H1 (cell line): Measurements from ENCODE around the gene CCR1. TPM values are rescaled to one million over a fixed set of nuclear protein-coding genes. Genes with fewer than 3 reads are reported as not detected.

Experiments
- CTCF ChIA-PET: fragments of 300-600 bp; sonication (Branson Sonifier 250); formaldehyde crosslinking; loops from one replicate; lab custom pipeline; 2021; ENCODE audit not compliant: partially characterized antibody; lab: Charles Lee
- POLR2A ChIA-PET: fragments of 300-600 bp; sonication (Branson Sonifier 250); formaldehyde crosslinking; loops from one replicate; lab custom pipeline; 2021; ENCODE audit warnings: inconsistent platforms; ENCODE audit not compliant: partially characterized antibody; lab: Charles Lee
- DNase-seq, 2 experiments: peaks; one replicate each; pipeline versions ENCODE4 v3.0.0 to v3.0.0-alpha.2; 2010 to 2022; ENCODE audit warnings: low spot score in 2 of 2, low read depth in 1 of 2, mixed read lengths in 1 of 2
- FAIRE-seq: peaks from 2 replicates; lab custom pipeline; 2011; peaks lifted over from hg19 to GRCh38; lab: Jason Lieb, UNC
- H2AFZ ChIP-seq: 2 replicates; pipeline ENCODE4 v1.8.1; 2012; ENCODE audit warnings: low read length, inconsistent platforms
- H2AK5ac ChIP-seq: 2 replicates; pipeline ENCODE4 v1.6.1; 2013; ENCODE audit warnings: low read depth, low read length
- H2BK120ac ChIP-seq: replicated peaks from 2 replicates; pipeline ENCODE3; 2013; ENCODE audit warnings: low read depth, low read length, inconsistent platforms
- H2BK12ac ChIP-seq: 2 replicates; pipeline ENCODE4 v1.6.1; 2013; ENCODE audit warnings: low read depth, low read length
- H2BK15ac ChIP-seq: 2 replicates; pipeline ENCODE4 v1.6.1; 2013; ENCODE audit warnings: low read length
- H2BK20ac ChIP-seq: 2 replicates; pipeline ENCODE4 v1.6.1; 2013; ENCODE audit warnings: low read length
- H2BK5ac ChIP-seq: 2 replicates; pipeline ENCODE4 v1.6.1; 2013; ENCODE audit warnings: low read depth, low read length
- H3K14ac ChIP-seq: 2 replicates; pipeline ENCODE4 v1.6.1; 2013; ENCODE audit warnings: inconsistent platforms; ENCODE audit not compliant: insufficient read length
- H3K18ac ChIP-seq: 2 replicates; pipeline ENCODE4 v1.6.1; 2013; ENCODE audit warnings: low read length; ENCODE audit errors: extremely low read depth
- H3K23ac ChIP-seq: 2 replicates; pipeline ENCODE4 v1.6.1; 2013; ENCODE audit warnings: inconsistent platforms; ENCODE audit not compliant: insufficient read length
- H3K23me2 ChIP-seq: 2 replicates; pipeline ENCODE4 v1.6.1; 2013; ENCODE audit warnings: low read depth, low read length
- H3K27ac ChIP-seq: 2 replicates; pipeline ENCODE4 v1.6.1; 2011; ENCODE audit warnings: low read depth, low read length, inconsistent platforms
- H3K27me3 ChIP-seq, 4 experiments: replicated peaks in 1 of 4; 1 replicate in 1 of 4; 2 replicates in 3 of 4; pipeline versions ENCODE4 v1.6.1 to v1.8.1; 2011 to 2013; ENCODE audit warnings: low read length in 3 of 4, mild to moderate bottlenecking in 3 of 4, inconsistent platforms in 2 of 4, mixed read lengths in 2 of 4, moderate library complexity in 1 of 4; ENCODE audit not compliant: control insufficient read depth in 3 of 4, insufficient read depth in 3 of 4; ENCODE audit errors: extremely low read depth in 1 of 4
- H3K36me3 ChIP-seq, 4 experiments: 2 replicates each; pipeline versions ENCODE4 v1.6.1 to v1.8.1; 2011 to 2013; ENCODE audit warnings: mild to moderate bottlenecking in 4 of 4, low read length in 3 of 4, moderate library complexity in 2 of 4, control low read depth in 1 of 4, inconsistent platforms in 1 of 4; ENCODE audit not compliant: insufficient read depth in 4 of 4, control insufficient read depth in 2 of 4
- H3K4ac ChIP-seq: replicated peaks from 2 replicates; pipeline ENCODE3; 2013; ENCODE audit warnings: low read length, low read depth, mixed read lengths, inconsistent platforms; ENCODE audit not compliant: insufficient read length
- H3K4me1 ChIP-seq, 4 experiments: replicated peaks in 1 of 4; 1 replicate in 1 of 4; 2 replicates in 3 of 4; pipeline versions ENCODE4 v1.6.1 to v1.8.1; 2011 to 2013; ENCODE audit warnings: low read length in 3 of 4, inconsistent platforms in 2 of 4, mixed read lengths in 1 of 4; ENCODE audit not compliant: insufficient read depth in 4 of 4, control insufficient read depth in 3 of 4
- H3K4me2 ChIP-seq, 2 experiments: 2 replicates each; pipeline versions ENCODE4 v1.6.1 to v1.8.1; 2011 to 2013; ENCODE audit warnings: low read depth in 2 of 2, low read length in 2 of 2, control low read depth in 1 of 2, inconsistent platforms in 1 of 2, mild to moderate bottlenecking in 1 of 2; ENCODE audit not compliant: insufficient read depth in 1 of 2
- H3K4me3 ChIP-seq, 4 experiments: fragments of 200-600, 300-600 bp in 1 of 4; sonication (generic), shearing (Covaris generic), sonication (Bioruptor Twin) in 1 of 4; 2 replicates each; pipeline versions ENCODE4 v1.5.1 to v1.8.1; 2011 to 2016; ENCODE audit warnings: low read length in 4 of 4, low read depth in 3 of 4, control low read depth in 2 of 4, inconsistent platforms in 2 of 4, mild to moderate bottlenecking in 2 of 4, mixed read lengths in 1 of 4, moderate library complexity in 1 of 4; ENCODE audit not compliant: insufficient read depth in 2 of 4; ENCODE audit errors: extremely low read depth in 1 of 4
- H3K56ac ChIP-seq: replicated peaks from 2 replicates; pipeline ENCODE3; 2013; ENCODE audit warnings: low read depth, mild to moderate bottlenecking, mixed read lengths, low read length, inconsistent platforms; ENCODE audit not compliant: insufficient read length
- H3K79me1 ChIP-seq: 2 replicates; pipeline ENCODE4 v1.6.1; 2013; ENCODE audit warnings: low read depth, low read length, control low read depth
- H3K79me2 ChIP-seq, 2 experiments: 2 replicates each; pipeline versions ENCODE4 v1.6.1 to v1.8.1; 2012 to 2013; ENCODE audit warnings: low read length in 2 of 2, mild to moderate bottlenecking in 2 of 2, inconsistent platforms in 1 of 2; ENCODE audit not compliant: insufficient read depth in 2 of 2, control insufficient read depth in 1 of 2
- H3K9ac ChIP-seq, 4 experiments: replicated peaks in 1 of 4; 1 replicate in 1 of 4; 2 replicates in 3 of 4; pipeline versions ENCODE4 v1.6.1 to v1.8.1; 2011 to 2013; ENCODE audit warnings: low read depth in 3 of 4, low read length in 3 of 4, control low read depth in 2 of 4, mild to moderate bottlenecking in 2 of 4, moderate library complexity in 2 of 4, inconsistent platforms in 1 of 4; ENCODE audit errors: extremely low read depth in 1 of 4
- H3K9me3 ChIP-seq, 2 experiments: 2 replicates each; pipeline versions ENCODE4 v1.6.1 to v1.8.1; 2012 to 2013; ENCODE audit warnings: mild to moderate bottlenecking in 2 of 2, moderate library complexity in 2 of 2, control low read depth in 1 of 2, inconsistent platforms in 1 of 2, low read depth in 1 of 2, low read length in 1 of 2, mixed read lengths in 1 of 2; ENCODE audit not compliant: insufficient read depth in 2 of 2
- H4K20me1 ChIP-seq, 2 experiments: replicated peaks in 1 of 2; 2 replicates each; pipeline versions ENCODE3 to v1.8.1; 2011 to 2013; ENCODE audit warnings: inconsistent platforms in 2 of 2, low read length in 2 of 2, mild to moderate bottlenecking in 1 of 2; ENCODE audit not compliant: insufficient read depth in 2 of 2, control insufficient read depth in 1 of 2
- H4K5ac ChIP-seq: 2 replicates; pipeline ENCODE4 v1.6.1; 2013; ENCODE audit warnings: low read length, low read depth, mixed read lengths, inconsistent platforms; ENCODE audit not compliant: insufficient read length
- H4K8ac ChIP-seq: 2 replicates; pipeline ENCODE4 v1.8.0; 2013; ENCODE audit warnings: mild to moderate bottlenecking, moderate library complexity, low read length, inconsistent platforms; ENCODE audit not compliant: insufficient read depth; ENCODE audit errors: extremely low read depth
- H4K91ac ChIP-seq: replicated peaks from 2 replicates; pipeline ENCODE3; 2013; ENCODE audit warnings: low read length, mixed read lengths, inconsistent platforms; ENCODE audit not compliant: insufficient read length
- POU5F1 ChIP-seq: IDR thresholded peaks from 2 replicates; pipeline ENCODE4 v1.6.1; 2011; ENCODE audit warnings: low read depth, mild to moderate bottlenecking, low read length, moderate library complexity
- RAD21 ChIP-seq, 2 experiments: IDR thresholded peaks in 1 of 2; conservative IDR thresholded peaks in 1 of 2; 2 replicates each; pipeline ENCODE4 v1.6.1; 2011; ENCODE audit warnings: low read depth in 2 of 2, low read length in 2 of 2, improper control_type of control experiment in 1 of 2, inconsistent platforms in 1 of 2, mild to moderate bottlenecking in 1 of 2, moderate library complexity in 1 of 2
- WGBS, 2 experiments: shearing (Covaris generic) in 1 of 2; methylation state at CpG; one replicate each; pipeline versions ENCODE4 v1.1.6 to v1.1.7; 2013 to 2015; ENCODE audit warnings: low lambda C conversion rate in 2 of 2, mixed read lengths in 2 of 2, inconsistent platforms in 1 of 2, low coverage in 1 of 2, missing lambda C conversion rate in 1 of 2; ENCODE audit not compliant: insufficient replicate concordance in 2 of 2, insufficient coverage in 1 of 2, insufficient read length in 1 of 2; ENCODE audit errors: extremely low coverage in 1 of 2, missing lambda C conversion rate in 1 of 2; 5-methylcytosine and 5-hydroxymethylcytosine counted together
- long read RNA-seq, 2 experiments: library from RNA in 1 of 2; library from capped mRNA in 1 of 2; stranded (forward); transcript quantifications; one replicate each; pipeline ENCODE4 v2.0.0, GENCODE V29; 2021; ENCODE audit warnings: inconsistent platforms in 1 of 2
- polyA minus RNA-seq, 3 experiments: library from RNA; depleted of rRNA, polyadenylated mRNA; stranded (reverse); fragments of >200 nt; gene quantifications; 1 replicate in 2 of 3; 2 replicates in 1 of 3; pipeline ENCODE4 v1.2.3, GENCODE V29; 2011
- polyA plus RNA-seq, 7 experiments: library from polyadenylated mRNA; depleted of rRNA in 3 of 7; stranded (reverse) in 5 of 7; unstranded in 2 of 7; fragments of >200 nt in 5 of 7; fragments of 200-250 nt in 2 of 7; gene quantifications; 1 replicate in 5 of 7; 2 replicates in 1 of 7; 4 replicates in 1 of 7; pipeline versions ENCODE4 v1.2.1 to v1.2.3, GENCODE V29; 2011 to 2013; ENCODE audit warnings: missing spikeins in 2 of 7, mixed read lengths in 2 of 7
- total RNA-seq: library from RNA; stranded (reverse); fragmentation: NEBNext Ultra II Directional; extraction: Animal tissue kit (Norgen Biotek cat#: 25700); gene quantifications from 2 replicates; pipeline ENCODE4 v1.2.1, GENCODE V29; 2021
- TF ChIP-seq, protein P1 (sequence below), 3 experiments: IDR thresholded peaks; 1 replicate in 2 of 3; 2 replicates in 1 of 3; pipeline versions ENCODE4 v1.5.1 to v1.6.1; 2011; ENCODE audit warnings: low read length in 3 of 3, mild to moderate bottlenecking in 3 of 3, inconsistent platforms in 2 of 3, low read depth in 1 of 3, moderate library complexity in 1 of 3; ENCODE audit not compliant: insufficient read depth in 1 of 3; ENCODE audit errors: control extremely low read depth in 1 of 3

The CCR1 gene
- total RNA-seq (not detected in 2 replicates), polyA plus RNA-seq (2011; rRNA removed) (not detected in 2 replicates), polyA minus RNA-seq (2011; rRNA and poly(A)+ RNA removed) (0.09 TPM in 1 of 2 replicates, not detected in the other)
- polyA plus RNA-seq (2011; cell fraction: cytosol; rRNA removed), result not detected
- polyA plus RNA-seq (2011; cell fraction: nucleus; rRNA removed), result 0.03 TPM
- polyA plus RNA-seq (2012, experiment 1 of 2), result not detected in 4 replicates
- polyA plus RNA-seq (2012, experiment 2 of 2), result not detected
- polyA plus RNA-seq (2013, experiment 1 of 2), result 0.04 TPM
- 0.04 TPM for polyA plus RNA-seq (2013, experiment 2 of 2)
- not detected for polyA minus RNA-seq (2011; cell fraction: cytosol; rRNA and poly(A)+ RNA removed)
- not detected for polyA minus RNA-seq (2011; cell fraction: nucleus; rRNA and poly(A)+ RNA removed)
- long read RNA-seq, experiment 1, result 0 reads
- long read RNA-seq, experiment 2, result 0 reads

DNA sequence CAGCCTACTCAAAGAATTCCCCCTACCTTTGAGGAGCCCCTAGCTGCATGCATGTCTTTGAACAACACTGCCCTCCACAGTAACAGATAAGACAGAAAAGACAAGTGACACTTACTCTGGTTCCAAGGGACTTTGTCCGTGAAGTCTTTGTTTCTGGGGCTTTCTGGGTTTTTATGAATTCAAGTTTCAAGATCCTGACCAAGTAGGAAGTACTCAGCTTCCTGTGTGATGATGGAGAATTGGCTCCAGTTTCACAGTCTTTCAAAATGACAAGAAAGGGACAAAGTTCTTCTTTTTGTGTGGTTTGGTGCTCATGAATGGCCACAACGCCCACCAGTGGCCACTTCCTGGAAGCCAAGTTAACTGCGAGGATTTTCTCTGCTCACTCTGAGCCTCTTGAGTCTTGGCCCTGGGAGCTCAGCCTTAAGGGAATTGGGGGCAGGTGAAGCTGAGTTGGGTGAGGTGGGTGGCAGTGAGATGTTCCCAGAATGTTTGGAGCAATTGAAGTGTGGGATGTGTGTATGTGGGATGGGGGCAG is at the start of gene CCR1:
TSS of gene CCR1 (minus strand) at position 147 of the 538 bp plus-strand sequence. CDS start 4,000 bp downstream, outside the sequence.
- H3K4me3 ChIP-seq, result no peak within 1 kb of the TSS
- no peak within 1 kb of the TSS for H3K4ac ChIP-seq
- no peak within 1 kb of the TSS for H3K56ac ChIP-seq
- no peak within 1 kb of the TSS for H2BK120ac ChIP-seq
- no peak within 1 kb of the TSS for H2BK20ac ChIP-seq
- TF ChIP-seq, protein P1, sequence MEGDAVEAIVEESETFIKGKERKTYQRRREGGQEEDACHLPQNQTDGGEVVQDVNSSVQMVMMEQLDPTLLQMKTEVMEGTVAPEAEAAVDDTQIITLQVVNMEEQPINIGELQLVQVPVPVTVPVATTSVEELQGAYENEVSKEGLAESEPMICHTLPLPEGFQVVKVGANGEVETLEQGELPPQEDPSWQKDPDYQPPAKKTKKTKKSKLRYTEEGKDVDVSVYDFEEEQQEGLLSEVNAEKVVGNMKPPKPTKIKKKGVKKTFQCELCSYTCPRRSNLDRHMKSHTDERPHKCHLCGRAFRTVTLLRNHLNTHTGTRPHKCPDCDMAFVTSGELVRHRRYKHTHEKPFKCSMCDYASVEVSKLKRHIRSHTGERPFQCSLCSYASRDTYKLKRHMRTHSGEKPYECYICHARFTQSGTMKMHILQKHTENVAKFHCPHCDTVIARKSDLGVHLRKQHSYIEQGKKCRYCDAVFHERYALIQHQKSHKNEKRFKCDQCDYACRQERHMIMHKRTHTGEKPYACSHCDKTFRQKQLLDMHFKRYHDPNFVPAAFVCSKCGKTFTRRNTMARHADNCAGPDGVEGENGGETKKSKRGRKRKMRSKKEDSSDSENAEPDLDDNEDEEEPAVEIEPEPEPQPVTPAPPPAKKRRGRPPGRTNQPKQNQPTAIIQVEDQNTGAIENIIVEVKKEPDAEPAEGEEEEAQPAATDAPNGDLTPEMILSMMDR (IDR thresholded peaks at IDR 0.05; ENCODE audit: control extremely low read depth in 1 of 3, insufficient read depth in 1 of 3, low read depth in 1 of 3, low read length in 3 of 3), result peak; percentile 65 to 83 (median 74)
- no peak for TF ChIP-seq POU5F1
- peak; percentile 72 to 77 for TF ChIP-seq RAD21 (IDR thresholded peaks at IDR 0.05 in 1 of 2, conservative IDR thresholded peaks at IDR 0.05 in 1 of 2; ENCODE audit: low read depth in 2 of 2, low read length in 2 of 2)
- TF ChIP-seq, all 59 proteins: peak for 2
- Histone ChIP-seq H2BK15ac (no peak within 1 kb of the TSS), H3K36me3 (no peaks in the 10 kb centered on the region), H4K91ac (no peak within 1 kb of the TSS), H2BK12ac (no peak within 1 kb of the TSS), H3K23me2 (no peaks in the 10 kb centered on the region), H3K18ac (no peak within 1 kb of the TSS), H3K9ac (no peak within 1 kb of the TSS), H4K8ac (no peak within 1 kb of the TSS), H4K5ac (no peak within 1 kb of the TSS), H3K27me3 (no peaks in the 10 kb centered on the region), H2BK5ac (no peak within 1 kb of the TSS), H3K14ac (no peak within 1 kb of the TSS), H2AFZ (0 out of 2 replicates have a peak within 1 kb of the TSS, but pooled peaks have one; percentile 5), H3K27ac (no peak within 1 kb of the TSS), H4K20me1 (no peaks in the 10 kb centered on the region), H2AK5ac (no peak within 1 kb of the TSS), H3K79me2 (no peaks in the 10 kb centered on the region), H3K4me2 (no peak within 1 kb of the TSS), H3K79me1 (no peaks in the 10 kb centered on the region), H3K4me1 (peaks cover 0 to 2% (median 0%) of the 10 kb centered on the region in 4 experiments; a peak in 2 of 7 replicates), H3K9me3 (no peaks in the 10 kb centered on the region), H3K23ac (no peak within 1 kb of the TSS)
- POLR2A ChIA-PET, result interaction anchor here (1.2 kb wide), 1 partner anchor 269 kb away, joined by 3 read pairs; no protein-coding TSS in a partner anchor
- FAIRE-seq, result peak; percentile 78
- CTCF ChIA-PET, result interaction anchor here (0.5 to 6.6 kb wide), 44 partner anchors 9 to 1471 kb away, joined by 3 to 34 read pairs (median 4); partner anchors contain the start of gene CCR5
- 49% methylated on average over 3 of the region's 3 CpGs; no CpG with 5 or more reads in 1 of the 2 experiments for WGBS, 2 experiments
- DNase-seq, result peak; percentile 17 to 54
